Activated gamma-delta T cell treated with Interleukin-2 at 50 U/mL for 16 hours (primary cell): Measurements from ENCODE around the gene SLC9C1.

Experiments
- DNase-seq: peaks from one replicate; pipeline ENCODE4 v3.0.0-alpha.2; 2020

The SLC9C1 gene

DNA sequence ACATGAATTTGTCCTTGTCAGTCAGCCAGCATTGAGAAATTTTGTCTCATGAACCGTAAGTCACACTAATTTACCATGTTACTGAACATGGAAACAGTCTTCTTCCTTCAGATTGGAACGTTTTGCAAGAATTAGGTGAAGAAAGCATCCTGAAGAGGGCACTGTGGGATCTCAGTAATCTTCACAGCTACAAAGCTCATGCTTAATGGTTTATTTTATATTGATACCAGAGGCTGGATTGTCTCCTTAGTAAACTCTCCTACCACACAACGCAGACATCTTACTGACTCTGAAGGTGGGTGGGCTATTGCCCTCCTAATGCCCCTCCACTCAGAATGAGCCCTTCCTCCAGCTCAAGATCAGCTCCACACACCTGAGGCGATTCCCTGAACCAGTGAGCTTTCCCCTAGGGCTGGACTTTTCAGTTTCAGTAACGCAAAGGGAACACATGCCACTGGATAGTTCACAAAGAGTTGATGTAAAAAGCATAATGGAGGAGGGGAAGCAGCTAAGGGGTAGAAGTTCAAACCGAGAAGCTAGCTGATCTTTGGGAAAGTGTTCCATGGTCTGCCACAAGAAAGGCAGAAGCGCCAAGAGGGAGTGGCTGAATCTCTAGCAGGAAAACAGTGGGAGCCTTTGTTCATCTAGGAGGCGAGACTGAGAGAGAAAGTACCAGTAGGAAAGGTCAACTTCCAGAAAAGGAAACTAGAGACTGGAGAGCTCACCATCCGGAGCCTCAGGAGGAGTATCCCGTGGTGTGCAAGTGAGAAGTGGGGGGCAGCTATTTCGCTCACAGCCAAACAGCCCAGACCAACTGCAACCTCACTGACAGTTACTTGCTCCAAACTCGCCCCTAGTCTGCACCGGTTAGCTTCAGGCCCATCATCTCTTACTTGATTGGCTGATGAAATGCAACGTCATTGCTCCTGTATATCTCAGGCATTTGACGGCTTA, at the start of gene SLC9C1:
TSS of gene SLC9C1 (minus strand) at position 849 of the 954 bp plus-strand sequence. CDS start 7,425 bp downstream, outside the sequence.
- peak; percentile 26 for DNase-seq

DNA sequence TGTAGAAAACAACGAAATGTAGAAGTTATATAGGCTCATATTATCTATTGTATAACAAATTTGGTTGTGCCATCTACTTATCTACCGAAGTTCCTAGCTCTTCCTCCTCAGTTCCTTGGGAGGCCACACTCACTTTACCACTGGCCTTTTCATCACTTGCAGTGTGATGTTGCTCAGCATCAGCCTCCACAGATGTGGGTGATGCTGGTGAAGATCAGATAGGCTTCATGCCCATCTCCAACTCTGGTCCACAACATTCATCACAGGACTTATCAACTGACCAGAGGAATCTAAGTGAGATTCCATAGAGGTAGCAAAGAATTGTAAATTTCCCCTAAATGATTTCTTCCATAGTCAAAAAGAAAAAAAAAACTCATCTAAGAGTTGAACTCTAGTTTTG, 47.4 kb upstream of the SLC9C1 start:
- no peak for DNase-seq

GRCh38 chr3:112339609-112340008, 45.6 kb upstream of the SLC9C1 start:
- DNase-seq, result no peak

GRCh38 chr3:112339134-112339533, 45.1 kb upstream of the SLC9C1 start:
- no peak for DNase-seq

DNA sequence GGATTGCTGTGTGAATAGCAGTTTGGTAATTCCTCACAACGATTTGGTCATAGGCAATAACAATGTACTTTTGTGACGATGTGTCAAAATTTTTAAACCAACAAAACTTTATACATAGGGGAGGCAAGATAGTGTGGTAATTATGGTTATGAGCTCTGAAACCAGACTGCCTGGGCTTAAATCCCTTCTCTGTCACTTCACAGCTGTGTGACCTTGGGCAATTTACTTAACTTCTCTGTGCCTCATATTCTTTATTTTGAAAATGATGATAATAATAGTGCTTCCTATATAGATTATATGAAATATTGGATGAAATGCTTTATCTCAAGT, 44.7 kb upstream of the SLC9C1 start:
- DNase-seq, result no peak

DNA sequence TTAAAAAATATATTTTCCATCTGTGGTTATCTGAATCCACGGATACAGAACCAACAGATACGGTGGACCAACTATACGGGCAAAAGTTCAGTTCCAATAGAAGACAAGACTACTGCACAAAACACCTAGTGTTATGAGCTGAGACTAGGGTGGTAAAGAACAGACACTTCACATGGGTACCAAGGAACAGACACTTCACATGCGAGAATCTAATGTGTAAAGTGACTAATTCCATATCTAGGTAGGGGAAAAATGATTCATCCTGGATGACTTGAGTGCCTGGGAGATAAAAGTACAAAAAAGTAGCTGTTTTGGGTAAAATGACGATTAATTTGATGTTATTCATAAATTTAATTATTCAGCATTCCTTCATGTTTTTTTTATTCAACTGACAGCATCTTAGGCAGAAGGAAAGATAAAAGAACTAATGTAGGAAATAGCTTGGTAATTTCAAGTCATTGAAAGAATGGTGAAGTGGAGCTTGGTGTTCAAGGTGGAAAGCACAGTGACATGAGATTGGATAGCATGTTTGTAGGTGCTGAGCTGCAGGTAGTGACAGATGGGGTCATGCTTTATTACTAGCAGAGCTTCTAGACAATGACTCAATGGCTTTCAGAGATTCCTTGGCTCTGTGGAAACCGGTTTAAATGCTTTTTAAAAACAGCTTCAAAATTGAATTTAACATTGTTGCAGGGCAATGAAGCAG, 44.2 kb upstream of the SLC9C1 start:
- DNase-seq, result no peak

- no peak for DNase-seq
Observed at GRCh38 chr3:112335434-112335781, 41.4 kb upstream of the SLC9C1 start.

DNA sequence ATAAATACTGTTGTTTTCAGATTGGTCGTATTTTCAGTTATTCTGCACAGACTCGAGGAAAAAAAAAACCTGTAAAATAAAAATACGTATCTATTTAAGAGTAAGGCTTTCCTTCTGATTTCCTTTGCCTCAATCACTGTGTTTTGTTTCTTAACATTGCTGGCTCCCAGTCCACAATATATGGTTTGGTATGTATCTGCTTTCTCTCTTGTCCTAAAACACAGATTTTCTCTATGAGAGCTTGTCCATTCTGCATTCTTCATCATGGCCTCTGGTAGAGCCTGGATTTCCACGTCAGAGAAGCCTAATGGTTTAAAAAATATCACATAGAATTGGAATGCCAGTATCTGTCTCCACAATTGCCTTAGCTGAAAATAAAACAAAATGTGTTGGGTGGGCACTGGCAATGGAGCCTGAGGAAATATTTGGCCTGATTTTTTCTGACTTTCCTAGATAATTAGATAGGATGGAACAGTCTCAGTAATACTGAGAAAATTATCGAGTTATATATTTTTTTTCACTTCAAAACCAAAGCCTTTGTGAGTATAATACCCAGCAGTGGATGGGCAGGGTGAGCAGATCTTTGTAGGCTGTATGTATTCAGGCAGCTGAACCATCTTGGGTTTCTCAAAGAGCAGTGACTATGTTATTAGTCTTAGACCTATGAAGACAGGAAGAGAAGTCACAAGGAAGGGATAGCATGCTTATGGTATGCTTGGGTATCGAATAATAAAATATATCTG, 40.8 kb upstream of the SLC9C1 start:
- DNase-seq, result no peak

- no peak for DNase-seq
Observed at GRCh38 chr3:112333381-112334317, 39.6 kb upstream of the SLC9C1 start.

GRCh38 chr3:112333002-112333380, 39.0 kb upstream of the SLC9C1 start, which contains the start of gene CD200:
Gene CD200 (plus strand): TSS chr3:112333156. CDS start chr3:112333213, 57 bp downstream.
- peak; percentile 22 for DNase-seq

DNA sequence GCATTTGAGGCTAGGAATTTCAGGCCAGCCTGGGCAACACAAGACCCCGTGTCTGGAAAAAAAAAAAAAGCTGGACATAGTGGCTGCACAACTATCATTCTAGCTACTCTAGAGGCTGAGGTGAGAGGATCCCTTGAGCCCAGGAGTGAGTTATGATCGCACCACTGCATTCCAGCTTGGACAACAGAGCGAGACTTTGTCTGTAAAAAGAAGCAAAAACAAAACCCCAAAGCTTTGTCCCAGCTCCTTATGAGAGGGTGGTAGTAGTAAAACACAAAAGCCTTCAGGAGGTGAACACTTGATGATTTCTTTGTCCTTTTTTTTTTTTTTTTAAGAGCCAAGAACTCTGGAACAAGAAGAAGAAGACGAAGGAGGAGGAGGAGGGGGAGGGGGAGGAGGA, 37.8 kb upstream of the SLC9C1 start:
- DNase-seq, result no peak

GRCh38 chr3:112327371-112327951, 33.4 kb upstream of the SLC9C1 start:
- DNase-seq, result peak; percentile 25

- DNase-seq, result no peak
Observed at GRCh38 chr3:112321867-112322652, 28.0 kb upstream of the SLC9C1 start.

DNA sequence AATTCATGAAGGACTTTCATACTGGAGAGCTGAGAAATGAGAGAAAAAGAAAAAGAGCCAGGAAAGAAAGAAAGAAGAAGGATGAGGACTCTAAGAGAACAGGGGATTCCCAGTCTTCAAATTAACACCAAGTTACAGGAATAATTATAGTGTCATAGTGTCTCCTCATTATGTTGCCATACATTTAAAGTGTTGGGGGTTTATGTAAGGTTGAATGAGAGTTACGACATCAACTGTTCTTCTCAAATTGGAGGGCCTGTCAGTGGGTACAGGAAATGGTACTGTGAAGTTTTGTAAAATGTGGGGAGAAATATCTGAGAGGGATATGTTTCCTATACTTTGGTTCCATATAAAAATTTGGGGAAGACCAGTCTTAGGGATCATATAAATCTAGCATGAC, 26.7 kb upstream of the SLC9C1 start:
- DNase-seq, result no peak

GRCh38 chr3:112319516-112320276, 25.7 kb upstream of the SLC9C1 start:
- no peak for DNase-seq

- DNase-seq, result no peak
Observed at GRCh38 chr3:112315791-112316190, 21.8 kb upstream of the SLC9C1 start.

- DNase-seq, result no peak
Observed at GRCh38 chr3:112314649-112315048, 20.6 kb upstream of the SLC9C1 start.

GRCh38 chr3:112308151-112308911, 14.3 kb upstream of the SLC9C1 start:
- DNase-seq, result no peak

GRCh38 chr3:112307557-112307956, 13.5 kb upstream of the SLC9C1 start:
- DNase-seq, result no peak
